Measurements from ENCODE around the gene SEMA4G.
"Not testable (repeated sequence)": the region's sequence is repeated elsewhere in the genome, so short reads cannot be mapped to it uniquely, and the experiment has no call there.

The SEMA4G gene

DNA sequence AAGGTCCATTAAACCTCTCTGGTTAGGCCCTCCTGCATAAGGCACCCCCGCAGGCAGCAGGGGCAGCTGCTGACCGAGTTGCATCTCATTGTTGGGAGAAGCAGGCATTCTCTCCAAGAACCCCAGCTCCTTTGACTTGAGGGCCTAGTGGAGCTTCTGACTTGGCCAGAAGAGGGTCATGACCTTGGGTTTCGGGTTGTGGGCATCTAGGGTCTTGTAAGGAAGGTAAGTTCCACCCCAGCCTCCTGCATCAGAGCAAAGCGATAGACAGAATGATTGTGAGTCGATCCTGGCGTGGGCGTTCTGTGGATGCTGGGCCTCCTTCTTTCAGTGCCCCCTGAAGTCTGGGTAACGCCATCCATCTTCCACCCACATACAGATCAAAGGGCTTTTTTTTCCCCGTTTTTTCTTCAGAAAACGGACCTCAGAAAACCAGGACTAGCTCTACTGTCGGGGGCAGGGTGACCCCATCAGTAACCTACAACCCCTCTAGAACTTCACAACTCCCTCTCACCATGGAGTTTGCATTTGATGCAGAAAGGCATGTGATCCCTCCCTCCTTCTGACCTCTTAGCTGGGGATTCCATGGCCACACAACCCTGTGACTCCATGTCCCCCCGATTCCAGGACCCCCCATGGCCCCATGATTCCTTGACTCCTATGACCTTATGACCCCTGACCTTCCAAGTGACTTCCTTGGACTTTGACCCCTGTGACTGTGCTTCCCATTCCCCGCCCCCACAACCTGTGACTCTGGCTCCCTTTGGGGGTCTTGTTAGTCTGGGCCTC, 3.0 kb downstream of the SEMA4G start:
- peak; percentile 48 for DNase-seq

DNA sequence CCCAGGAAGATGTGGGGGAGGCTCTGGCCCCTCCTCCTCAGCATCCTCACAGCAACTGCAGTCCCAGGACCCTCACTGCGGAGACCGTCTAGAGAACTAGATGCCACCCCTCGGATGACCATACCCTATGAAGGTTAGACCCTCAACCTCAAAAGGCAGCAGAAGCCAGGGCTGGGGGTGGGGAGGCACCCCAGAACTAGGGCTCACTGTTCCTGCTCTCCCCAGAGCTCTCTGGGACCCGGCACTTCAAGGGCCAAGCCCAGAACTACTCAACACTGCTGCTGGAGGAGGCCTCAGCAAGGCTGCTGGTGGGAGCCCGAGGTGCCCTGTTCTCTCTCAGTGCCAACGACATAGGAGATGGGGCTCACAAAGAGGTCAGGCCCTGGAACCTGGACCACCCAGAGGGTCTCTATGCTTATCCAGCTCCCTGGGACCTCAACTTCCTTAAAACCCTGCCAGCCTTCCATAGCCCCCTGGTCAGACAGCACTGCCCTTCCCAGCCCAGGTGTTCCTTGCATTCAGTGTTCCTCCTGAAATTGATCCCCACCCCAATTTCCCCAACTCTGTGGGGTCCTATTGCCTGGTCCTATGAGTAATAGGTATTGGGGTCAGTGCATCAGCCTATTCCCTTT, 3.7 kb downstream of the SEMA4G start:
- DNase-seq, result peak; percentile 41

DNA sequence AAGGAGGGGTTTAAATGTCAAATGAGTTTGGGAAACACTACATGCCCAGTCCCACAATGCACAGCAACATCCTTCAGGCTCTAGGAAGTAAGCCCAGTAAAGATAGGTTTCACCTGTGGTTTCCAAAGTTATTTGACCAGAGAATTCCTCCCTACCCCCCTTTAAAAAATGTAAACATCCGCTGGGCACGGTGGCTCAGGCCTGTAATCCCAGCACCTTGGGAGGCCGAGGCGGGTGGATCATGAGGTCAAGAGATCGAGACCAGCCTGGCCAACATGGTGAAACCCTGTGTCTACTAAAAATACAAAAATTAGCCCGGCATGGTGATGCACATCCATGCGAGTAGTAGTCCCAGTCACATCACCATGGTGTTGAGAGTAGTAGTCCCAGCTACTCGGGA, 6.1 kb downstream of the SEMA4G start:
- DNase-seq, result not testable (repeated sequence)

GRCh38 chr10:100976906-100977305, 7.6 kb downstream of the SEMA4G start:
- DNase-seq, result no peak

DNA sequence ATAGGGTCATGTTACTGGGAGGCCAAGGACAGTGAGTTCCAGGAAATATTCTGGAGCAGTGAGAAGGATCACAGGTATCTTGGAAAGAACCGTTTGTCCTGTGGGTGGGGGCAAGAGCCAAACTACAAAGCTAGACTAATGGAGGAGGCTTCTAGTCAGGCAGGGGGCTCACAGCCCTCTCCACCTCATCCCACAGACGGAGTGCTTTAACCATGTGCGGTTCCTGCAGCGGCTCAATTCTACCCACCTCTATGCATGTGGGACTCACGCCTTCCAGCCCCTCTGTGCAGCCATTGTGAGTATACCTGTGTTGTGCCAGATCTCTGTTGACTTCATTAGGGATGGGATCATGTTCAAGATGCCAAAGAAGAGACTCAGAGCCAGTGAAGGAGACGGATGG, 8.1 kb downstream of the SEMA4G start:
- DNase-seq, result peak; percentile 40

DNA sequence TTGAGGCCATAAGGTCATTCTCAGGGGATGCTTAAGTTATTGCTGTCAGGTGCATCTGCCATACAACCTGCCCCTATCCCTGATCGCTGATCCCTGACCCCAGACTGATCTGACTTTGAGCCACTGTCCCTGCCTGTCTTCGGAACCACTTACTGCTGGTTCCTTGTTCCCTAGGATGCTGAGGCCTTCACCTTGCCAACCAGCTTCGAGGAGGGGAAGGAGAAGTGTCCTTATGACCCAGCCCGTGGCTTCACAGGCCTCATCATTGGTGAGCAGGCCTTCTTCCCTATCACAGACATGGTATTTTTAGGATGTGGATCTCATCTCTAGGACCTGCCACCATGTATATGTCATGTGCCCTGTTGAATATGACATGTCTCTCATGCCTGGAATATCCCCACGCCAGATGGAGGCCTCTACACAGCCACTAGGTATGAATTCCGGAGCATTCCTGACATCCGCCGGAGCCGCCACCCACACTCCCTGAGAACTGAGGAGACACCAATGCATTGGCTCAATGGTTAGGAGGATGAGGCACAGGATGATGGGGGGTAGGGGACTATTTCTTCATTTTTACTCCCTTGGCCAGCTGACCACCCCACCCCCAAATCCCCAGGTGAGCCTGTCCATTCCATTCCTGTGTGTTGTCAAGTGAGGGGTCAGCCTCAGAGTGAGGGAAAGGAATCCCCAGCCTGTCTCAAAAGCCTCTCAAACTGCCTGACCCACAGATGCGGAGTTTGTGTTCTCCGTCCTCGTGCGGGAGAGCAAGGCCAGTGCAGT, 9.0 kb downstream of the SEMA4G start:
- peak; percentile 28 for DNase-seq

- no peak for DNase-seq
Measured at GRCh38 chr10:100978901-100979195, 9.5 kb downstream of the SEMA4G start.

GRCh38 chr10:100979791-100980272, 10.5 kb downstream of the SEMA4G start:
- DNase-seq, result peak; percentile 35

- peak; percentile 32 for DNase-seq
Measured at GRCh38 chr10:100980311-100980710, 11.0 kb downstream of the SEMA4G start.

DNA sequence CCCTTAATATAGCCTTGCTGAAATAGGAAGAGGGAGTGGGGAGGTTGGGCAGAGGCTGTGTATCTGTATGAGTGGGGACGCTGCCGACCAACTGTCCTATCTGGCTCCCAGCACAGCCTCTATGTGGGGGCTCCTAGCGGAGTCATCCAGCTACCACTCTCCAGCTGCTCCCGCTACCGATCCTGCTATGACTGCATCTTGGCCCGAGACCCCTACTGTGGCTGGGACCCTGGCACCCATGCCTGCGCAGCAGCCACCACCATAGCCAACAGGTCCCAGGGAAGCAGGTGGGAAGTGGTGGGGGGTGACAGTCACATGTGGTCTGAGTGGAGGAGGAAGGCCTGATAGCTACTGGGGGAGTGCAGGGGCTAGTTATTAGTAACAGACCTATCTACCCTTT, 11.4 kb downstream of the SEMA4G start:
- DNase-seq, result peak; percentile 23

GRCh38 chr10:100981178-100981772, 12.0 kb downstream of the SEMA4G start:
- no peak for DNase-seq

DNA sequence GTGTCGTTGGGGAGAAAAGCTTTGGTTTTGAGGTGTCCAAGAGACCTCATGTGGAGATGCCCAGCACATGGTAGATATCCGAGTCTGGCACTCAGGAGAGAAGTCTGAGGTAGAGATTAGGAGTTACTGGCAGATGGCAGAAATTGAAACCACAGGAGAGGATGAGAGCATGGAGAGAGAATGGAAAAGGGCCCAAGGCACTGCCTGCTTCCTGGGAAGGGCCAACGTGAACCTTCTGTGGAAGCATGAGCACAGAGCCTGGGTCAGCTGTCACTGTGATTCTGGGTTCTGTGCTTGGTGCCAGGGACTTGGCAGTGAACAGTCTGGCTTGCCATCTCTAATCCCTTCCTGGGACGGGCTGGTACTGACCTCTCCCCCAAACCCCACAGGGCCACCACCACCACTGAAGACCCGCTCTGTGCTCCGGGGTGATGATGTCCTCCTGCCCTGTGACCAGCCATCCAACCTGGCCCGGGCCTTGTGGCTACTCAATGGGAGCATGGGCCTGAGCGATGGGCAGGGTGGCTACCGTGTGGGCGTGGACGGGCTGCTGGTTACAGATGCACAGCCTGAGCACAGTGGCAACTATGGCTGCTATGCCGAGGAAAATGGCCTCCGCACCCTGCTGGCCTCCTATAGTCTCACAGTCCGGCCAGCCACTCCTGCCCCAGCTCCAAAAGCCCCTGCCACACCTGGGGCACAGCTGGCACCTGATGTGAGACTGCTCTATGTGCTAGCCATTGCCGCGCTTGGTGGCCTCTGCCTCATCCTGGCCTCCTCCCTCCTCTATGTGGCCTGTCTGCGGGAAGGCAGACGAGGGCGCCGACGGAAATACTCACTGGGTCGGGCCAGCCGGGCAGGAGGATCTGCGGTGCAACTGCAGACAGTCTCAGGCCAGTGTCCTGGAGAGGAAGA, 13.9 kb downstream of the SEMA4G start:
- peak; percentile 35 for DNase-seq

- DNase-seq, result peak; percentile 43
Measured at GRCh38 chr10:100983868-100984671, 14.8 kb downstream of the SEMA4G start.

- DNase-seq, result no peak
Measured at GRCh38 chr10:100984672-100985177, 15.4 kb downstream of the SEMA4G start.

DNA sequence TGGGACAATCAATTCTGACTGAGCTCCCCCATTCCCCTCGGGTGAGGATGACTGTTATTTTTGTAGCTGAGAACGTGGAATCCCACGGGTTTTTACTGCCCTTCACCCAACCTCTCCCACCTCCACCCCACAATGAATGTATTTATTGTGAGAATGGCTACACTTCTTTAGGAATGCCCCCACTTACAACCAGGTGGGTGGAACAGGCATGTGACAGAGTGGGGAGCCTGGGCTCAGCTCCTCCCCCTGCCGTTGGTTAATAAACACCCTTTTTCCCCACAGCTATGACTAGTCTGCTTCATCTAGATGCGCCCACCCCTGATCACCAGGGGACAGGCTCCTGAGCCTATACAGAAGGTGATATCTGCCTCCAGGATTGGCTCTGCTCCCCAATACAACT, 16.0 kb downstream of the SEMA4G start:
- no peak for DNase-seq

GRCh38 chr10:100986623-100986951, 17.3 kb downstream of the SEMA4G start:
- DNase-seq, result no peak

GRCh38 chr10:100986952-100987684, 17.8 kb downstream of the SEMA4G start, which contains the start of the genes MRPL43 and TWNK:
MRPL43 (minus strand) TSS chr10:100987497; CDS start chr10:100987443, 54 bp downstream.
TWNK (plus strand) TSS chr10:100987543; CDS start chr10:100988211, 668 bp downstream.
- DNase-seq, result peak; percentile 90

DNA sequence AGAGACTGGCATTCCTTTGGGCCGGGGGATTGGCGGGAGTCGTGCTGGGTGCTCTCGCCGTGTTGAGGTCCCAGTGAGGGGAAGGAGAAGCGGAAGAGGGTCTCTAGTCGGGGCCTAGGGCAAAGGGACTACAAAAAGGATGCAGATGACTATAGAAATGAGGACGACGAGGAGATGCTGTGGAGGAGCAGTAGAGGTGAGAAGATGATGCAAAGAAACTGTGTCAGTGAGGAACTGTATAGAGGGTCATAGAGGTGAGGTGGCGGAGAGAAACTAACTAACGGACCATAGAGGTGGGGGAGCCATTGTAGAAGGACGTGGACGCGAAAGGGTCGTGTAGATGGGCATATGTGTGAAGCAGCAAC, 18.4 kb downstream of the SEMA4G start:
- no peak for DNase-seq

- DNase-seq, result no peak
Measured at GRCh38 chr10:100988166-100988565, 18.9 kb downstream of the SEMA4G start.

DNA sequence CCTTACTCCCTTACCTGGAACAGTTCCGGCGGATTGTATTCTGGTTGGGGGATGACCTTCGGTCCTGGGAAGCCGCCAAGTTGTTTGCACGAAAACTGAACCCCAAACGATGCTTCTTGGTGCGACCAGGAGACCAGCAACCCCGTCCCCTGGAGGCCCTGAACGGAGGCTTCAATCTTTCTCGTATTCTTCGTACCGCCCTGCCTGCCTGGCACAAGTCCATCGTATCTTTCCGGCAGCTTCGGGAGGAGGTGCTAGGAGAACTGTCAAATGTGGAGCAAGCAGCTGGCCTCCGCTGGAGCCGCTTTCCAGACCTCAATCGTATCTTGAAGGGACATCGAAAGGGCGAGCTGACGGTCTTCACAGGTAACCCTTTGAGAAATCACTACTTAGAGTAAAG, 19.8 kb downstream of the SEMA4G start:
- DNase-seq, result no peak
